HG03354 (cell line): ENCODE results near the gene MZF1.
A peak's percentile ranks its signal among the peaks of the same experiment; 100 is the strongest.

ENCODE experiments used
- ATAC-seq: cut with Tn5 transposase; IDR thresholded peaks from one replicate; pipeline ENCODE4 v1.9.1; 2021; ENCODE audit warnings: mild to moderate bottlenecking; ENCODE audit not compliant: unreplicated experiment, poor library complexity, severe bottlenecking

MZF1 gene

GRCh38 chr19:58570770-58571574 lies 2.2 kb downstream of the MZF1 start:
- no peak for ATAC-seq

GRCh38 chr19:58569943-58570670 lies 3.0 kb downstream of the MZF1 start:
- no peak for ATAC-seq

GRCh38 chr19:58569191-58569942 lies 3.8 kb downstream of the MZF1 start:
- ATAC-seq, result no peak

- no peak for ATAC-seq
Observed at GRCh38 chr19:58568453-58569130, 4.5 kb downstream of the MZF1 start.

- ATAC-seq, result no peak
Observed at GRCh38 chr19:58566989-58567388, 6.1 kb downstream of the MZF1 start.

- no peak for ATAC-seq
Observed at GRCh38 chr19:58563823-58564222, 9.3 kb downstream of the MZF1 start.

- ATAC-seq, result no peak
Observed at GRCh38 chr19:58563034-58563573, 10.0 kb downstream of the MZF1 start.

GRCh38 chr19:58562122-58563033 lies 10.8 kb downstream of the MZF1 start:
- ATAC-seq, result no peak

- ATAC-seq, result no peak
Observed at GRCh38 chr19:58561373-58562121, 11.6 kb downstream of the MZF1 start.

- ATAC-seq, result no peak
Observed at GRCh38 chr19:58560921-58561320, 12.2 kb downstream of the MZF1 start.

GRCh38 chr19:58560007-58560887 lies 12.9 kb downstream of the MZF1 start:
- no peak for ATAC-seq

GRCh38 chr19:58559275-58560006 lies 13.7 kb downstream of the MZF1 start:
- ATAC-seq, result peak; percentile 21

- ATAC-seq, result peak; percentile 59
Observed at GRCh38 chr19:58558623-58559274, 14.4 kb downstream of the MZF1 start.

- peak; percentile 6 for ATAC-seq
Observed at GRCh38 chr19:58558066-58558622, 15.0 kb downstream of the MZF1 start, which contains the start of gene UBE2M. Gene UBE2M, minus strand, starts transcription at chr19:58558611. Its CDS starts 230 bp downstream, at chr19:58558381.

- ATAC-seq, result no peak
Observed at GRCh38 chr19:58557221-58558065, 15.7 kb downstream of the MZF1 start.
